Fibroblast of lung (primary cell): ENCODE data around the gene GRK5.

Experiments used
- CTCF ChIP-seq, 2 donors: IDR thresholded peaks in 1 of 2; conservative IDR thresholded peaks in 1 of 2; 1 replicate in 1 of 2; 2 replicates in 1 of 2; pipeline ENCODE4 v1.5.1; 2011 to 2012; ENCODE audit warnings: low read length in 2 of 2, control low read depth in 1 of 2, inconsistent platforms in 1 of 2, low read depth in 1 of 2, mild to moderate bottlenecking in 1 of 2
- EZH2 ChIP-seq: IDR thresholded peaks from 2 replicates; pipeline ENCODE4 v1.5.1; 2012; ENCODE audit warnings: low read length, control low read depth, mild to moderate bottlenecking; ENCODE audit errors: missing control alignments

GRCh38 chr10:119377958-119378736 lies 170.8 kb downstream of the GRK5 start:
- no peak for TF ChIP-seq CTCF (conservative IDR thresholded peaks at IDR 0.05 in 1 of 2, IDR thresholded peaks at IDR 0.05 in 1 of 2; ENCODE audit: low read depth in 1 of 2, low read length in 2 of 2)
- no peak for TF ChIP-seq EZH2
